ENCODE measurements around the gene TSHZ2.

DNA sequence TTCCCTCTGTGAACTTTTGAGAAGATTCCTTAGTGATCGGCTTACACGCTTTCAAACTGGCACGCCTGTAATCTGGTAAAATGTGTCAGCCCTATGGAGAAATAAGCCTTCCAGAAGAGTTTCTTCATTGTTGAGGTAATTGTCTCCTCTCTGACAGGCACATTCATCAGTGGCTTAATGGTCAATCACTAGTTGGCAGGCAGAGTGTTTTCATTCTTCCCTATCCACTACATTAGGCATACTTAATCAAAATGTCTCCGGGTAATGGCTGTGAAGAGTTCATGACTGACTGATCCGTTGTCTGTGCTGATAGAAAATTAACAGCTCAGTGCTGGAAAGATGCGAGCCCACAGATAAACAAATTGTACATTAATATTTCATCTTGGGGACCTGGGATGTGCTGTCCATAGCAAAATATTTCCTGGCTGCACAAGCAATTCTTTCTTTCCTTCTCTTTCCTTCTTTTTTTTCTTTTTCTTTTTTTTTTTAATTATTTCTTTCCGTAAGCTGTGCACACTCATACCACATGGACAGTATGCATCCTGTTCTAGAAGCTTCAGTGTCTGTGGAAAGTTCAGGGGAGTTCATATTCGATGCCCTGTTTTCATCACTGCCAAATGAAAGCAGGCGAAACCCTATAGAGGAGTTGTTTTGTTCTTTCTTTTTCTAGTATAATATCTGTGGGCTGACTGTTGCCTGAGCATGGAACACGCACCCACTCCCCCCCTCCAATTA, 31.4 kb downstream of the TSHZ2 start:
- TF ChIP-seq, protein P1, sequence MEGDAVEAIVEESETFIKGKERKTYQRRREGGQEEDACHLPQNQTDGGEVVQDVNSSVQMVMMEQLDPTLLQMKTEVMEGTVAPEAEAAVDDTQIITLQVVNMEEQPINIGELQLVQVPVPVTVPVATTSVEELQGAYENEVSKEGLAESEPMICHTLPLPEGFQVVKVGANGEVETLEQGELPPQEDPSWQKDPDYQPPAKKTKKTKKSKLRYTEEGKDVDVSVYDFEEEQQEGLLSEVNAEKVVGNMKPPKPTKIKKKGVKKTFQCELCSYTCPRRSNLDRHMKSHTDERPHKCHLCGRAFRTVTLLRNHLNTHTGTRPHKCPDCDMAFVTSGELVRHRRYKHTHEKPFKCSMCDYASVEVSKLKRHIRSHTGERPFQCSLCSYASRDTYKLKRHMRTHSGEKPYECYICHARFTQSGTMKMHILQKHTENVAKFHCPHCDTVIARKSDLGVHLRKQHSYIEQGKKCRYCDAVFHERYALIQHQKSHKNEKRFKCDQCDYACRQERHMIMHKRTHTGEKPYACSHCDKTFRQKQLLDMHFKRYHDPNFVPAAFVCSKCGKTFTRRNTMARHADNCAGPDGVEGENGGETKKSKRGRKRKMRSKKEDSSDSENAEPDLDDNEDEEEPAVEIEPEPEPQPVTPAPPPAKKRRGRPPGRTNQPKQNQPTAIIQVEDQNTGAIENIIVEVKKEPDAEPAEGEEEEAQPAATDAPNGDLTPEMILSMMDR (IDR thresholded peaks at IDR 0.05 in 2 of 3, conservative IDR thresholded peaks at IDR 0.05 in 1 of 3; ENCODE audit: insufficient read depth in 2 of 3, low read depth in 1 of 3, low read length in 3 of 3), result no peak
- TF ChIP-seq, protein P2, sequence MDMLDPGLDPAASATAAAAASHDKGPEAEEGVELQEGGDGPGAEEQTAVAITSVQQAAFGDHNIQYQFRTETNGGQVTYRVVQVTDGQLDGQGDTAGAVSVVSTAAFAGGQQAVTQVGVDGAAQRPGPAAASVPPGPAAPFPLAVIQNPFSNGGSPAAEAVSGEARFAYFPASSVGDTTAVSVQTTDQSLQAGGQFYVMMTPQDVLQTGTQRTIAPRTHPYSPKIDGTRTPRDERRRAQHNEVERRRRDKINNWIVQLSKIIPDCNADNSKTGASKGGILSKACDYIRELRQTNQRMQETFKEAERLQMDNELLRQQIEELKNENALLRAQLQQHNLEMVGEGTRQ (CRISPR knock-in tag; IDR thresholded peaks at IDR 0.05), result no peak
- TF ChIP-seq, protein P3, sequence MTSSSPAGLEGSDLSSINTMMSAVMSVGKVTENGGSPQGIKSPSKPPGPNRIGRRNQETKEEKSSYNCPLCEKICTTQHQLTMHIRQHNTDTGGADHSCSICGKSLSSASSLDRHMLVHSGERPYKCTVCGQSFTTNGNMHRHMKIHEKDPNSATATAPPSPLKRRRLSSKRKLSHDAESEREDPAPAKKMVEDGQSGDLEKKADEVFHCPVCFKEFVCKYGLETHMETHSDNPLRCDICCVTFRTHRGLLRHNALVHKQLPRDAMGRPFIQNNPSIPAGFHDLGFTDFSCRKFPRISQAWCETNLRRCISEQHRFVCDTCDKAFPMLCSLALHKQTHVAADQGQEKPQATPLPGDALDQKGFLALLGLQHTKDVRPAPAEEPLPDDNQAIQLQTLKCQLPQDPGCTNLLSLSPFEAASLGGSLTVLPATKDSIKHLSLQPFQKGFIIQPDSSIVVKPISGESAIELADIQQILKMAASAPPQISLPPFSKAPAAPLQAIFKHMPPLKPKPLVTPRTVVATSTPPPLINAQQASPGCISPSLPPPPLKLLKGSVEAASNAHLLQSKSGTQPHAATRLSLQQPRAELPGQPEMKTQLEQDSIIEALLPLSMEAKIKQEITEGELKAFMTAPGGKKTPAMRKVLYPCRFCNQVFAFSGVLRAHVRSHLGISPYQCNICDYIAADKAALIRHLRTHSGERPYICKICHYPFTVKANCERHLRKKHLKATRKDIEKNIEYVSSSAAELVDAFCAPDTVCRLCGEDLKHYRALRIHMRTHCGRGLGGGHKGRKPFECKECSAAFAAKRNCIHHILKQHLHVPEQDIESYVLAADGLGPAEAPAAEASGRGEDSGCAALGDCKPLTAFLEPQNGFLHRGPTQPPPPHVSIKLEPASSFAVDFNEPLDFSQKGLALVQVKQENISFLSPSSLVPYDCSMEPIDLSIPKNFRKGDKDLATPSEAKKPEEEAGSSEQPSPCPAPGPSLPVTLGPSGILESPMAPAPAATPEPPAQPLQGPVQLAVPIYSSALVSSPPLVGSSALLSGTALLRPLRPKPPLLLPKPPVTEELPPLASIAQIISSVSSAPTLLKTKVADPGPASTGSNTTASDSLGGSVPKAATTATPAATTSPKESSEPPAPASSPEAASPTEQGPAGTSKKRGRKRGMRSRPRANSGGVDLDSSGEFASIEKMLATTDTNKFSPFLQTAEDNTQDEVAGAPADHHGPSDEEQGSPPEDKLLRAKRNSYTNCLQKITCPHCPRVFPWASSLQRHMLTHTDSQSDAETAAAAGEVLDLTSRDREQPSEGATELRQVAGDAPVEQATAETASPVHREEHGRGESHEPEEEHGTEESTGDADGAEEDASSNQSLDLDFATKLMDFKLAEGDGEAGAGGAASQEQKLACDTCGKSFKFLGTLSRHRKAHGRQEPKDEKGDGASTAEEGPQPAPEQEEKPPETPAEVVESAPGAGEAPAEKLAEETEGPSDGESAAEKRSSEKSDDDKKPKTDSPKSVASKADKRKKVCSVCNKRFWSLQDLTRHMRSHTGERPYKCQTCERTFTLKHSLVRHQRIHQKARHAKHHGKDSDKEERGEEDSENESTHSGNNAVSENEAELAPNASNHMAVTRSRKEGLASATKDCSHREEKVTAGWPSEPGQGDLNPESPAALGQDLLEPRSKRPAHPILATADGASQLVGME (CRISPR knock-in tag; IDR thresholded peaks at IDR 0.05), result no peak
- TF ChIP-seq ZKSCAN1 (IDR thresholded peaks at IDR 0.05; ENCODE audit: low read depth, low read length) (no peak), POLR2A (conservative IDR thresholded peaks at IDR 0.05) (no peak), TARDBP (IDR thresholded peaks at IDR 0.05) (no peak)
